HepG2 (cell line): ENCODE results near the gene GPALPP1. TPM values are rescaled to one million over a fixed set of nuclear protein-coding genes. Genes with fewer than 3 reads are reported as not detected.

ENCODE experiments used
- ATAC-seq: fragments of 200-7000 bp; cut with Tn5 transposase; 3 replicates; pipeline ENCODE4 v1.9.1; 2020; ENCODE audit warnings: mild to moderate bottlenecking, moderate library complexity
- BruUV-seq: library from RNA; stranded (reverse); fragments of 400-500 nt; replicated peaks from 2 replicates; lab custom pipeline; 2021; lab: Mats Ljungman, UMichigan
- CTCF ChIA-PET: fragments of 300-600 bp; formaldehyde crosslinking; extraction: SDS; loops from one replicate; lab custom pipeline; 2021; ENCODE audit warnings: low total read pairs, inconsistent platforms, low intra/inter-chr PET ratio; lab: Yijun Ruan, JAX
- POLR2A ChIA-PET: fragments of 350-600 bp; sonication (Branson Sonifier 250); formaldehyde crosslinking; loops from one replicate; lab custom pipeline; 2020; ENCODE audit warnings: antibody characterized with exemption, inconsistent platforms; lab: Yijun Ruan, JAX
- DNase-seq: peaks from one replicate; pipeline ENCODE4 v3.0.0-alpha.2; 2015; ENCODE audit warnings: low spot score
- FAIRE-seq: peaks from 3 replicates; lab custom pipeline; 2011; peaks lifted over from hg19 to GRCh38; lab: Jason Lieb, UNC
- H2AFZ ChIP-seq: one replicate; pipeline ENCODE4 v1.6.1; 2011; ENCODE audit warnings: low read length, inconsistent platforms
- H3K27ac ChIP-seq: fragments of 300-600 bp; 3 replicates; pipeline ENCODE4 v1.8.0; 2011; ENCODE audit warnings: mixed run types, mild to moderate bottlenecking, mixed read lengths, low read length, inconsistent platforms; ENCODE audit not compliant: insufficient read depth; ENCODE audit errors: extremely low read length
- H3K27me3 ChIP-seq, 2 experiments: fragments of 200-600 bp in 1 of 2; 2 replicates in 1 of 2; 3 replicates in 1 of 2; pipeline versions ENCODE4 v1.6.0 to v1.8.0; 2011; ENCODE audit warnings: low read length in 2 of 2, mild to moderate bottlenecking in 2 of 2, moderate library complexity in 2 of 2, inconsistent platforms in 1 of 2; ENCODE audit not compliant: insufficient read depth in 2 of 2, control insufficient read depth in 1 of 2
- H3K36me3 ChIP-seq, 2 experiments: fragments of 200-600 bp in 1 of 2; replicated peaks in 1 of 2; 2 replicates in 1 of 2; 3 replicates in 1 of 2; pipeline versions ENCODE4 v1.5.1 to v1.8.0; 2011; ENCODE audit warnings: low read length in 2 of 2, inconsistent platforms in 1 of 2; ENCODE audit not compliant: insufficient read depth in 2 of 2, control insufficient read depth in 1 of 2
- H3K4me1 ChIP-seq: 2 replicates; pipeline ENCODE4 v1.5.1; 2012; ENCODE audit warnings: low read length, inconsistent platforms; ENCODE audit not compliant: insufficient read depth
- H3K4me2 ChIP-seq: 2 replicates; pipeline ENCODE4 v1.6.0; 2011; ENCODE audit warnings: low read depth, low read length, inconsistent platforms
- H3K4me3 ChIP-seq, 3 experiments: fragments of 200-600 bp in 1 of 3; sonication (generic), shearing (Covaris generic) in 1 of 3; replicated peaks in 1 of 3; 2 replicates each; pipeline ENCODE4 v1.5.1; 2011 to 2016; ENCODE audit warnings: low read length in 3 of 3, inconsistent platforms in 2 of 3, low read depth in 2 of 3, mild to moderate bottlenecking in 2 of 3, control low read depth in 1 of 3, mixed read lengths in 1 of 3; ENCODE audit not compliant: insufficient read depth in 1 of 3
- H3K79me2 ChIP-seq: one replicate; pipeline ENCODE4 v1.6.1; 2011; ENCODE audit warnings: low read length, inconsistent platforms; ENCODE audit not compliant: insufficient read depth
- H3K9ac ChIP-seq: 2 replicates; pipeline ENCODE4 v1.6.0; 2011; ENCODE audit warnings: mild to moderate bottlenecking, low read depth, low read length, inconsistent platforms; ENCODE audit not compliant: insufficient read depth
- H3K9me3 ChIP-seq: 2 replicates; pipeline ENCODE4 v1.5.1; 2012; ENCODE audit warnings: mild to moderate bottlenecking, low read length
- H4K20me1 ChIP-seq: 2 replicates; pipeline ENCODE4 v1.6.0; 2011; ENCODE audit warnings: inconsistent platforms, mild to moderate bottlenecking, low read length, moderate library complexity; ENCODE audit not compliant: insufficient read depth
- AHR ChIP-seq: IDR thresholded peaks from 2 replicates; pipeline ENCODE4 v1.6.1; 2018; ENCODE audit warnings: missing genetic modification reagents, missing compliant biosample characterization
- MAFF ChIP-seq: IDR thresholded peaks from 2 replicates; pipeline ENCODE4 v1.6.1; 2011; ENCODE audit warnings: low read depth, low read length, improper control_type of control experiment
- MAFK ChIP-seq, 2 experiments: IDR thresholded peaks in 1 of 2; conservative IDR thresholded peaks in 1 of 2; 2 replicates each; pipeline ENCODE4 v1.6.1; 2011; ENCODE audit warnings: improper control_type of control experiment in 2 of 2, low read length in 2 of 2
- NKX3-1 ChIP-seq: sonication (generic); formaldehyde crosslinking; IDR thresholded peaks from 2 replicates; pipeline ENCODE4 v1.5.0; 2020; ENCODE audit warnings: missing genetic modification reagents
- RXRB ChIP-seq: IDR thresholded peaks from 2 replicates; pipeline ENCODE4 v1.6.1; 2016; ENCODE audit warnings: borderline replicate concordance, missing genetic modification reagents, missing compliant biosample characterization
- ZNF816 ChIP-seq: sonication (generic); formaldehyde crosslinking; IDR thresholded peaks from 2 replicates; pipeline ENCODE4 v1.8.0; 2022; ENCODE audit warnings: missing genetic modification reagents, mild to moderate bottlenecking, borderline replicate concordance
- WGBS: methylation state at CpG from one replicate; pipeline ENCODE4 v1.1.6; 2017; ENCODE audit warnings: low lambda C conversion rate; 5-methylcytosine and 5-hydroxymethylcytosine counted together
- in situ Hi-C: cut with HindIII; loops from 2 replicates; pipeline ENCODE4 v1.10.0; 2017; ENCODE audit warnings: low pct_unique_long_range_greater_than_20kb; ENCODE audit not compliant: extremely low pct_ligation_motif_present
- intact Hi-C: fragments of 100-400 bp; cut with micrococcal nuclease; formaldehyde crosslinking; loops from one replicate; pipeline ENCODE4 v1.10.0; 2022; ENCODE audit not compliant: unreplicated experiment
- polyA plus RNA-seq, 8 experiments: library from polyadenylated mRNA; depleted of rRNA in 3 of 8; stranded (reverse) in 7 of 8; unstranded in 1 of 8; fragments of >200 nt; fragmentation: Illumina TruSeq in 4 of 8; extraction: Trizol in 4 of 8; gene quantifications; 2 replicates each; pipeline versions ENCODE4 v1.2.1 to v1.2.3, GENCODE V29; 2011 to 2016; ENCODE audit warnings: low read depth in 4 of 8, missing spikeins in 1 of 8, mixed read lengths in 1 of 8; ENCODE audit not compliant: insufficient read depth in 1 of 8
- total RNA-seq, 5 experiments: library from RNA; depleted of rRNA; stranded (reverse); fragments of >200 nt; fragmentation: Illumina TruSeq; extraction: Trizol; gene quantifications; 2 replicates each; pipeline ENCODE4 v1.2.3, GENCODE V29; 2016; ENCODE audit warnings: low read depth in 1 of 5
- TF ChIP-seq, protein P1 (sequence below): sonication (generic); formaldehyde crosslinking; IDR thresholded peaks from 2 replicates; pipeline ENCODE4 v1.4.0; 2020; ENCODE audit warnings: missing genetic modification reagents

The GPALPP1 gene
- total and polyA plus RNA-seq, 2 of the 13 experiments (the other 11 are each of a cell fraction or from before 2014, with no cell fraction given): 12.1 to 23.1 TPM

DNA sequence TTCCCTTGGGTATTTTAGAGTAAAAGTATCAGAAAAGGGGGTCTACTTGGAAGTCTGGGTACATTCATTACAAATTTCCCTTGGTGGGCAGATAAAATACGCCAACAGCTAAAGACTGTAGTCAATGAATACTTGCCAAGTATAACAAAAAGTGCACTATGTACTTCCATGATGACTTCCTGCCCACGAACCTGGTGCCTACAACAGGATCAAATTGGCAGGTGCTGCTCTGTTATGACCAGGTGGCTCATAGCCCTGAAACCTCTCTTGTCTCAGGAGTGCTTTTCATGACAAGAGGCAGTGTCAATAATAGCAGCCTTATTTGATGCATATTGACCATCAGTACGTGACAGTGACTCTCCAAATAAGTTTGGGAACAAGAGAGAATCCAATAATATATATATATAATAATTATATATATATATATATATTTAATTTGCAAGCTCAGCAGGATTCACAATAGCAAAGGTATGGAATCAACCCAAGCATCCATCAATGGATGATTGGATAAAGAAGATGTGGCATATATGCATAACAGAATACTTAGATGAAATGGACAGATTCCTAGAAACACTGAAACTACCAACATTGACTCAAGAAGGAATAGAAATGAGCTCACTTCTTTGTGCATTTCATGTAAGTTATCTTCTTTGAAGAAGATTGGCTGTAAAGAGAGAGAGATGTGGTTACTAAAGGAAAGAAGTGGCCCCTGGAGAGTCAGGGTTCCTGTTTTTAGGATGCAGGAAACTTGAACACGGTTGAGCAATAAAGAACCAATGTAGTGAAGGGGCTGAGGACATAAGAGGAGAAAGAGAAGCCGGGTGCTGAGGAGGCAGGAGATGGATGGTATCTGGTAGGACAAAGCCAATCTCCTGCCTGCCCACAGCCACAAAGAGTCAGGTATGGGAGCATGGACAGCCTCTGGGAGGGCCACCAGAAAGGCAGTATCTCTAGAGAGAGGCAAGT, 79.0 kb downstream of the GPALPP1 start:
- no peak for FAIRE-seq
- 24% methylated on average over 4 of the region's 5 CpGs for WGBS
- H3K27ac ChIP-seq: no peak overlapping the region
- ChIA-PET POLR2A (no interaction called here), CTCF (no interaction called here)
- no peaks in the 10 kb centered on the region for H3K4me1 ChIP-seq
- H4K20me1 ChIP-seq: no peaks in the 10 kb centered on the region
- no peak; the same call in 2 of the 3 replicates for ATAC-seq
- no peak for DNase-seq
- H3K79me2 ChIP-seq: no peaks in the 10 kb centered on the region
- in situ Hi-C loops: no loop called here
- H3K27me3 ChIP-seq: no peaks in the 10 kb centered on the region
- TF ChIP-seq, protein P1, sequence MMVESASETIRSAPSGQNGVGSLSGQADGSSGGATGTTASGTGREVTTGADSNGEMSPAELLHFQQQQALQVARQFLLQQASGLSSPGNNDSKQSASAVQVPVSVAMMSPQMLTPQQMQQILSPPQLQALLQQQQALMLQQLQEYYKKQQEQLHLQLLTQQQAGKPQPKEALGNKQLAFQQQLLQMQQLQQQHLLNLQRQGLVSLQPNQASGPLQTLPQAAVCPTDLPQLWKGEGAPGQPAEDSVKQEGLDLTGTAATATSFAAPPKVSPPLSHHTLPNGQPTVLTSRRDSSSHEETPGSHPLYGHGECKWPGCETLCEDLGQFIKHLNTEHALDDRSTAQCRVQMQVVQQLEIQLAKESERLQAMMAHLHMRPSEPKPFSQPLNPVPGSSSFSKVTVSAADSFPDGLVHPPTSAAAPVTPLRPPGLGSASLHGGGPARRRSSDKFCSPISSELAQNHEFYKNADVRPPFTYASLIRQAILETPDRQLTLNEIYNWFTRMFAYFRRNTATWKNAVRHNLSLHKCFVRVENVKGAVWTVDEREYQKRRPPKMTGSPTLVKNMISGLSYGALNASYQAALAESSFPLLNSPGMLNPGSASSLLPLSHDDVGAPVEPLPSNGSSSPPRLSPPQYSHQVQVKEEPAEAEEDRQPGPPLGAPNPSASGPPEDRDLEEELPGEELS (CRISPR knock-in tag): no peak
- peak in 1 of 2 experiments; percentile 66; a peak in 3 of 4 replicates for TF ChIP-seq MAFK (conservative IDR thresholded peaks at IDR 0.05 in 1 of 2, IDR thresholded peaks at IDR 0.05 in 1 of 2; ENCODE audit: low read length in 2 of 2)
- no peak for TF ChIP-seq AHR (CRISPR knock-in tag)
- 0 out of 2 replicates have a peak, but pooled peaks have one; percentile 28 for TF ChIP-seq MAFF
- TF ChIP-seq NKX3-1 (CRISPR knock-in tag): no peak
- no peak for TF ChIP-seq ZNF816
- no peak for TF ChIP-seq RXRB (CRISPR knock-in tag)
- no TSS peak for BruUV-seq
- H3K36me3 ChIP-seq: no peaks in the 10 kb centered on the region
- intact Hi-C loops: no loop called here
- no peak overlapping the region for H3K4me2 ChIP-seq
- no peak overlapping the region for H3K4me3 ChIP-seq
- no peak overlapping the region for H2AFZ ChIP-seq
- H3K9me3 ChIP-seq: no peaks in the 10 kb centered on the region
- no peak overlapping the region for H3K9ac ChIP-seq
